GM23248 (cell line): Measurements from ENCODE around the gene AGAP2.

Experiments
- EZH2 ChIP-seq: fragments of 200-600 bp; sonication (generic); IDR thresholded peaks from 2 replicates; pipeline ENCODE4 v1.6.1; 2018; ENCODE audit warnings: antibody characterized with exemption, mild to moderate bottlenecking; ENCODE audit not compliant: insufficient read depth, poor library complexity, severe bottlenecking
- EZH2phosphoT487 ChIP-seq: fragments of 200-600 bp; sonication (generic); IDR thresholded peaks from 2 replicates; pipeline ENCODE4 v1.6.1; 2018; ENCODE audit warnings: antibody characterized with exemption, moderate library complexity, mild to moderate bottlenecking, low read depth; ENCODE audit not compliant: insufficient read depth

- TF ChIP-seq EZH2phosphoT487 (no peak), EZH2 (no peak)
Observed at GRCh38 chr12:57719777-57720605, 18.6 kb downstream of the AGAP2 start.
